SK-N-SH treated with all-trans-retinoic acid at 6 μM for 48 hours (cell line): ENCODE results near the gene CFAP45.

Experiments used
- ARNTL ChIP-seq: fragments of 450-650 bp; formaldehyde crosslinking; IDR thresholded peaks from 2 replicates; pipeline ENCODE4 v1.5.0; 2020; ENCODE audit warnings: low read depth, mild to moderate bottlenecking, moderate library complexity, borderline replicate concordance
- BACH2 ChIP-seq: fragments of 250-450 bp; sonication (Bioruptor Pico); IDR thresholded peaks from 2 replicates; pipeline ENCODE4 v1.9.0; 2021; ENCODE audit warnings: mild to moderate bottlenecking, borderline replicate concordance
- PPARA ChIP-seq: fragments of 250-450 bp; sonication (Bioruptor Pico); IDR thresholded peaks from 2 replicates; pipeline ENCODE4 v1.5.0; 2020; ENCODE audit warnings: mild to moderate bottlenecking, borderline replicate concordance
- RARB ChIP-seq: fragments of 250-450 bp; sonication (Bioruptor Pico); IDR thresholded peaks from 2 replicates; pipeline ENCODE4 v1.8.0; 2021; ENCODE audit warnings: mild to moderate bottlenecking, moderate library complexity
- SNAI2 ChIP-seq: fragments of 250-450 bp; sonication (Bioruptor Pico); IDR thresholded peaks from 2 replicates; pipeline ENCODE4 v1.5.0; 2020; ENCODE audit warnings: mild to moderate bottlenecking, moderate library complexity
- TCF4 ChIP-seq: fragments of 250-450 bp; sonication (Bioruptor Pico); IDR thresholded peaks from 2 replicates; pipeline ENCODE4 v1.8.0; 2021; ENCODE audit warnings: mild to moderate bottlenecking, moderate library complexity, borderline replicate concordance
- ZC3H10 ChIP-seq: fragments of 250-450 bp; sonication (Bioruptor Pico); IDR thresholded peaks from 2 replicates; pipeline ENCODE4 v1.5.1; 2021; ENCODE audit warnings: mild to moderate bottlenecking, moderate library complexity
- ZFP3 ChIP-seq: fragments of 250-450 bp; sonication (Bioruptor Pico); IDR thresholded peaks from 2 replicates; pipeline ENCODE4 v1.5.0; 2020; ENCODE audit warnings: mild to moderate bottlenecking, moderate library complexity
- ZFP30 ChIP-seq: fragments of 450-650 bp; formaldehyde crosslinking; IDR thresholded peaks from 2 replicates; pipeline ENCODE4 v1.5.0; 2022; ENCODE audit warnings: mild to moderate bottlenecking, moderate library complexity
- TF ChIP-seq, protein P1 (sequence below): fragments of 250-450 bp; sonication (Bioruptor Pico); IDR thresholded peaks from 2 replicates; pipeline ENCODE4 v1.5.1; 2020; ENCODE audit warnings: low read depth, mild to moderate bottlenecking, moderate library complexity
- TF ChIP-seq, protein P2 (sequence below): fragments of 250-450 bp; sonication (Bioruptor Pico); IDR thresholded peaks from 2 replicates; pipeline ENCODE4 v1.5.0; 2020; ENCODE audit warnings: mild to moderate bottlenecking, moderate library complexity
- TF ChIP-seq, protein P3 (sequence below): fragments of 250-450 bp; sonication (Bioruptor Pico); IDR thresholded peaks from 2 replicates; pipeline ENCODE4 v1.8.0; 2020; ENCODE audit warnings: mild to moderate bottlenecking, moderate library complexity, borderline replicate concordance

DNA sequence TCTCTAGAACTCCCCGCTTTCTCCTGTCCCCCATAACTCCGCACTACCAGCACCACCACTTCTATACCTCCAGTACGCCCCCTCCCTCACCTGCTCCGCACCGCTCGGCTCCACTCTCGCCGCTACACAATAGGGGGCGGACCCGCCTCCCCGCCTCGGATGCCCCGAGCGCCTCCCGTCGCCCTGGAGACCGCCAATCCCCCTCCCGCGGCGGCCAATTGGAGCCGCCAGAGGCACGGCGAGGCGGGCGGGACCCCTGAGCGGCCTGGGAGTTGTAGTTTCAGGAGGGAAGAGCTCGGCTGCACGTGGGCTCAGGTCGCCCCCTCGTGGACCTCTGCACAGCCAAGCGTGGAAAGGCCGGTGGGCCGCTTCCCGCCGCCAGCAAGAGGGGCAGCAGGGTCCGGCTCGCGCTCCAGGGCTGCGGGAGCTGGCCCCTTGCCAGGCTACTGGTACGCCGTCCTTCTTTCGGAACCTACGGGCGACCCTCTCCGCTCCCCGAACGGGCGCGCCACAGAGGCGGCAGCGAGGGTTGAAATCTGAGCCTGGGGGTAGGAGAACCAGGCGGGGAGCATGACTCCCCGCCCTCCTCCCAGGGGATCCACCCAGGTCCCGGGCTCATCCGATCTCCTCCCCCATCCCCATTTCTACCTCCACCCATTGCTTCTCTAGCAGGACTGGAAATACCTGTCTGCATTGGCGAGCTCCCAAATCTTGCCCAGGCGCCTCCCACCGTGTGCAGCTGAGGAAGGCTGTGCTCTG is 45.7 kb upstream of the CFAP45 start, which contains the start of gene IGSF9:
- TF ChIP-seq, protein P1, sequence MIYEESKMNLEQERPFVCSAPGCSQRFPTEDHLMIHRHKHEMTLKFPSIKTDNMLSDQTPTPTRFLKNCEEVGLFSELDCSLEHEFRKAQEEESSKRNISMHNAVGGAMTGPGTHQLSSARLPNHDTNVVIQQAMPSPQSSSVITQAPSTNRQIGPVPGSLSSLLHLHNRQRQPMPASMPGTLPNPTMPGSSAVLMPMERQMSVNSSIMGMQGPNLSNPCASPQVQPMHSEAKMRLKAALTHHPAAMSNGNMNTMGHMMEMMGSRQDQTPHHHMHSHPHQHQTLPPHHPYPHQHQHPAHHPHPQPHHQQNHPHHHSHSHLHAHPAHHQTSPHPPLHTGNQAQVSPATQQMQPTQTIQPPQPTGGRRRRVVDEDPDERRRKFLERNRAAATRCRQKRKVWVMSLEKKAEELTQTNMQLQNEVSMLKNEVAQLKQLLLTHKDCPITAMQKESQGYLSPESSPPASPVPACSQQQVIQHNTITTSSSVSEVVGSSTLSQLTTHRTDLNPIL (CRISPR knock-in tag): no peak
- TF ChIP-seq BACH2 (CRISPR knock-in tag): no peak
- TF ChIP-seq ARNTL: no peak
- TF ChIP-seq PPARA (CRISPR knock-in tag): no peak
- TF ChIP-seq RARB (CRISPR knock-in tag): no peak
- TF ChIP-seq SNAI2 (CRISPR knock-in tag): no peak
- TF ChIP-seq, protein P2, sequence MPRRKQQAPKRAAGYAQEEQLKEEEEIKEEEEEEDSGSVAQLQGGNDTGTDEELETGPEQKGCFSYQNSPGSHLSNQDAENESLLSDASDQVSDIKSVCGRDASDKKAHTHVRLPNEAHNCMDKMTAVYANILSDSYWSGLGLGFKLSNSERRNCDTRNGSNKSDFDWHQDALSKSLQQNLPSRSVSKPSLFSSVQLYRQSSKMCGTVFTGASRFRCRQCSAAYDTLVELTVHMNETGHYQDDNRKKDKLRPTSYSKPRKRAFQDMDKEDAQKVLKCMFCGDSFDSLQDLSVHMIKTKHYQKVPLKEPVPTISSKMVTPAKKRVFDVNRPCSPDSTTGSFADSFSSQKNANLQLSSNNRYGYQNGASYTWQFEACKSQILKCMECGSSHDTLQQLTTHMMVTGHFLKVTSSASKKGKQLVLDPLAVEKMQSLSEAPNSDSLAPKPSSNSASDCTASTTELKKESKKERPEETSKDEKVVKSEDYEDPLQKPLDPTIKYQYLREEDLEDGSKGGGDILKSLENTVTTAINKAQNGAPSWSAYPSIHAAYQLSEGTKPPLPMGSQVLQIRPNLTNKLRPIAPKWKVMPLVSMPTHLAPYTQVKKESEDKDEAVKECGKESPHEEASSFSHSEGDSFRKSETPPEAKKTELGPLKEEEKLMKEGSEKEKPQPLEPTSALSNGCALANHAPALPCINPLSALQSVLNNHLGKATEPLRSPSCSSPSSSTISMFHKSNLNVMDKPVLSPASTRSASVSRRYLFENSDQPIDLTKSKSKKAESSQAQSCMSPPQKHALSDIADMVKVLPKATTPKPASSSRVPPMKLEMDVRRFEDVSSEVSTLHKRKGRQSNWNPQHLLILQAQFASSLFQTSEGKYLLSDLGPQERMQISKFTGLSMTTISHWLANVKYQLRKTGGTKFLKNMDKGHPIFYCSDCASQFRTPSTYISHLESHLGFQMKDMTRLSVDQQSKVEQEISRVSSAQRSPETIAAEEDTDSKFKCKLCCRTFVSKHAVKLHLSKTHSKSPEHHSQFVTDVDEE (CRISPR knock-in tag): no peak
- no peak for TF ChIP-seq TCF4 (CRISPR knock-in tag)
- no peak for TF ChIP-seq ZC3H10
- TF ChIP-seq ZFP30: no peak
- no peak for TF ChIP-seq ZFP3
- TF ChIP-seq, protein P3, sequence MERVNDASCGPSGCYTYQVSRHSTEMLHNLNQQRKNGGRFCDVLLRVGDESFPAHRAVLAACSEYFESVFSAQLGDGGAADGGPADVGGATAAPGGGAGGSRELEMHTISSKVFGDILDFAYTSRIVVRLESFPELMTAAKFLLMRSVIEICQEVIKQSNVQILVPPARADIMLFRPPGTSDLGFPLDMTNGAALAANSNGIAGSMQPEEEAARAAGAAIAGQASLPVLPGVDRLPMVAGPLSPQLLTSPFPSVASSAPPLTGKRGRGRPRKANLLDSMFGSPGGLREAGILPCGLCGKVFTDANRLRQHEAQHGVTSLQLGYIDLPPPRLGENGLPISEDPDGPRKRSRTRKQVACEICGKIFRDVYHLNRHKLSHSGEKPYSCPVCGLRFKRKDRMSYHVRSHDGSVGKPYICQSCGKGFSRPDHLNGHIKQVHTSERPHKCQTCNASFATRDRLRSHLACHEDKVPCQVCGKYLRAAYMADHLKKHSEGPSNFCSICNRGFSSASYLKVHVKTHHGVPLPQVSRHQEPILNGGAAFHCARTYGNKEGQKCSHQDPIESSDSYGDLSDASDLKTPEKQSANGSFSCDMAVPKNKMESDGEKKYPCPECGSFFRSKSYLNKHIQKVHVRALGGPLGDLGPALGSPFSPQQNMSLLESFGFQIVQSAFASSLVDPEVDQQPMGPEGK (CRISPR knock-in tag): no peak
